Measurements from ENCODE around the gene RAD51B. TPM values are rescaled to one million over a fixed set of nuclear protein-coding genes. Genes with fewer than 3 reads are reported as not detected.

Gene RAD51B
- total and polyA plus RNA-seq, 7 donors = 2.4 to 24.4 (median 7.1) TPM

DNA sequence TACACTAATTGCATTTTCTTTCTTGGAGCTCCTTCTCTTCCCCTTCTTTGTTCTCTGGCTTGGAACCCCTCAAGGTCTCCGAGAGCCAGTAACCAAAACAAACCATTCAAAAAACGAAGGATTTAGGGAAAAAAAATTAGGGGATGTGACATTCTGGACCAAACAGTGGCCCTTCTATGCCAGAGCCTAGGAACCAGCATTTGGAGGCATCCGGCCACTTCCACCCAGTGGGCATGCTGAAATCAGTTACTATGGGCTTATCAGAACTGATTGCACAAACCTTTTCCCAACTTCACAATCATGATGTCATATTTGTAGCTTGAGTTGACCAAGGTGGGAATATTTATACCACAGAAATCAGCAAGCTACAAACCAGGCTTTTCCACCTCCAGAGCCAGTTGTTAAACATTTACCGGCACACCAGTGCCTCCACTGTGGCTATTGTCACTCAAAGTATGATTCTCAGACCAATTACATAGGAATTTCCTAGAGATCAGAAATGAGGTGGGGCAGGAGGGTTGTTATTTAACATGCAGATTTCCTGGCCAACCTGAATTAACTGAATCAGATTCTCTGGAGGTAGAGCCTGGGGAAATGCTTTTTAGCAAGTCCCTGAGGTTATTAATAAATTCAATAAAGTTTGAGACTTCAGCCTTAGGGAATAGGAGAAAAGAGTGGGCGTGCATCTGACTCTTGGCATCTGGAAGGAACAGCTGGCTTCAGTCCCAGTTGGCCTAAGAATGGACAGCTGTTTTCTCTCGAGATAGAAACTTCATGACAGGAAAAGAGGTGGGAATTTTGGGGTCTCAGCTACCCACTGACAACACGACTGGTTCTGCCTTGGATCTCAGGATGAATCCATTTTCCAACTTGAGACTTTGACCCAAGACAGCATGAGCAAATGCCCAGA, 699.4 kb downstream of the RAD51B start:
- no peak for DNase-seq
- Histone ChIP-seq H3K27me3 (no peaks in the 10 kb centered on the region), H3K4me3 (no peak overlapping the region), H3K36me3 (no peaks in the 10 kb centered on the region), H3K4me1 (peaks cover 0 to 78% (median 50%) of the 10 kb centered on the region in 4 donors), H3K9me3 (no peaks in the 10 kb centered on the region), H3K27ac (peak overlapping the region; percentile 45 to 73 (median 62))
- intact Hi-C loops (cut with DNase I) = loop anchor here (10.0 kb wide), 1 partner anchor 64 kb away; no protein-coding TSS in a partner anchor
- TF ChIP-seq EP300 (IDR thresholded peaks at IDR 0.05) = no peak
- TF ChIP-seq POLR2AphosphoS5 (IDR thresholded peaks at IDR 0.05) = peak in 1 of 4 donors; percentile 15
- no peak for TF ChIP-seq POLR2A (IDR thresholded peaks at IDR 0.05)
- TF ChIP-seq, protein P1, sequence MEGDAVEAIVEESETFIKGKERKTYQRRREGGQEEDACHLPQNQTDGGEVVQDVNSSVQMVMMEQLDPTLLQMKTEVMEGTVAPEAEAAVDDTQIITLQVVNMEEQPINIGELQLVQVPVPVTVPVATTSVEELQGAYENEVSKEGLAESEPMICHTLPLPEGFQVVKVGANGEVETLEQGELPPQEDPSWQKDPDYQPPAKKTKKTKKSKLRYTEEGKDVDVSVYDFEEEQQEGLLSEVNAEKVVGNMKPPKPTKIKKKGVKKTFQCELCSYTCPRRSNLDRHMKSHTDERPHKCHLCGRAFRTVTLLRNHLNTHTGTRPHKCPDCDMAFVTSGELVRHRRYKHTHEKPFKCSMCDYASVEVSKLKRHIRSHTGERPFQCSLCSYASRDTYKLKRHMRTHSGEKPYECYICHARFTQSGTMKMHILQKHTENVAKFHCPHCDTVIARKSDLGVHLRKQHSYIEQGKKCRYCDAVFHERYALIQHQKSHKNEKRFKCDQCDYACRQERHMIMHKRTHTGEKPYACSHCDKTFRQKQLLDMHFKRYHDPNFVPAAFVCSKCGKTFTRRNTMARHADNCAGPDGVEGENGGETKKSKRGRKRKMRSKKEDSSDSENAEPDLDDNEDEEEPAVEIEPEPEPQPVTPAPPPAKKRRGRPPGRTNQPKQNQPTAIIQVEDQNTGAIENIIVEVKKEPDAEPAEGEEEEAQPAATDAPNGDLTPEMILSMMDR (IDR thresholded peaks at IDR 0.05) = no peak
- WGBS, 2 donors = 59 to 71% methylated on average over 7 of the region's 7 CpGs

DNA sequence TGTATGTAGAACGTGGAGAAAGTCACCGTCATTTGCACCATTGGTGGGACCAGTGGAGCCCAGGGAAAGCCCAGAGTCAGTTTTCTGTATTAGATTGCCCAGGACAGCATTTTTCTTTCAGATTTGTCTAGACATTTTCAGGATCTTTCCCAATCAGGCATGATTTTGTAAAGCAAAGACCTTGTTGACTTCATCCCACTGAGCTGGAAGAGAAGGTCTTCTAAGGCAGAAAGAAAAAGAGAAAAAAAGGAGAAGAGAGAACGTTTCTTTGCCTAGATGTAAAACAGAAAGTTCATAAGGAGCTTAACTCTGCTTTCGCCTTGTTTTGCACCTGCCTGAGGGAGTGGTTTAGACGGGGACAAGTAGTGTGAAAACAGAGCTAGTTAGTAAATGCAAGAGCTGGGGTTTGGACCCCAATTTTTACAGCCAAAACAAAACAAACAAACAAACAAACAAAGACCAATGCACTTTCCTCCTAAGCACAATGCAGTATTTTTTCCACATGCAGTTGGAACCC, 700.1 kb downstream of the RAD51B start:
- Histone ChIP-seq H3K36me3 (no peaks in the 10 kb centered on the region), H3K9me3 (no peaks in the 10 kb centered on the region), H3K4me3 (no peak overlapping the region), H3K27ac (peak overlapping the region; percentile 45 to 73 (median 62)), H3K27me3 (no peaks in the 10 kb centered on the region), H3K4me1 (peaks cover 0 to 74% (median 50%) of the 10 kb centered on the region in 4 donors)
- no peak for DNase-seq
- no peak for TF ChIP-seq EP300 (IDR thresholded peaks at IDR 0.05)
- TF ChIP-seq, protein P1 (IDR thresholded peaks at IDR 0.05) = no peak
- TF ChIP-seq POLR2AphosphoS5 (IDR thresholded peaks at IDR 0.05) = no peak
- TF ChIP-seq POLR2A (IDR thresholded peaks at IDR 0.05) = no peak
- intact Hi-C loops (cut with DNase I) = loop anchor here (5.0 to 10.0 kb wide), 2 partner anchors 65 to 272 kb away; no protein-coding TSS in a partner anchor
- 36 to 44% methylated on average over 5 of the region's 5 CpGs for WGBS, 2 donors

DNA sequence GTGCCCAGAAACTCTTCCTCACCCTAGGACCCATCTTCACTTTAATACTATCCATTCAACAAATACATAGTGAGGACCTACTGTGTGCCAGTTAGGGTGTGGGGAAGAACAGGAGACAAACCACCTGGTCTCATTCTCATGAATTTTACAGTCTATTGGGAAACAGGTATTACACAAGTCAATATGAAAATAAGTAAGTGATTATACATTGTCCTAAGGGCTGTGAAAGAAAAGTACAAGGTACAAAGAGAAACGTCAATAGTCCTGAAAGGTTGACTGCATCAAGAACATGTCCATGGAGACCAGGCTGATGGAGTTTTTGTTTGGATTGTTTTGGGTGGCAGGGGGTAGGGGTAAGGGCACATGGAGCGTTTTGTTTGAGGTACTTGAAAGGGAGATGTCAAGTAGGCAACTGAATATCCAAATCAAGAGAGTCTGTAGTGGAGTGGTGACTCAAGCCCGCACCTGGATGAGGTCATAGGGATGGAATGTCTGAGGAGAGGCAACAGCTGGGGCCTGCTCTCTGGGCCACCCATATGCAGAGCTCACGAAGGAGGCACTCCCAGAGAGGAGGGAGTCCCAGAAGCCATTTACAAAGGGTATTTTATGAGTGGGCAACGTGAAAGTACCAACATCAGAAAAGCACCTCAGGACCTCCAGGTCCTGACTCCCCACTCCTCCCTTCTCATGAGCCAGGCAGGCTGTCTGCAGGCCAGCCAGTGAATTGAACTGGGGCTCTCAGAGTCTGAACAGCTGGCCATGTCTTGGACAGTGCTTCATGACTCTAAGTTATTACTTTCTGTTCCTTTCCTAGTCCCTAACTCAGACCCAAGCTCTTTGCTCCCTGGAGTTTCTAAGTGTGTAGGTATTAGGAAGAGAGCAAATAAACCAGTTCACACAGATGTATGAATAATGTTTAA, 701.3 kb downstream of the RAD51B start:
- Histone ChIP-seq H3K4me3 (no peak overlapping the region), H3K27ac (peak overlapping the region; percentile 52 to 73 (median 71)), H3K27me3 (no peaks in the 10 kb centered on the region), H3K36me3 (no peaks in the 10 kb centered on the region), H3K4me1 (peaks cover 0 to 74% (median 50%) of the 10 kb centered on the region in 4 donors), H3K9me3 (no peaks in the 10 kb centered on the region)
- 22 to 68% methylated on average over 5 of the region's 5 CpGs for WGBS, 2 donors
- TF ChIP-seq, protein P1 (IDR thresholded peaks at IDR 0.05) = no peak
- TF ChIP-seq EP300 (IDR thresholded peaks at IDR 0.05) = no peak
- TF ChIP-seq POLR2A (IDR thresholded peaks at IDR 0.05) = no peak
- no peak for TF ChIP-seq POLR2AphosphoS5 (IDR thresholded peaks at IDR 0.05)
- no peak for DNase-seq
- intact Hi-C loops (cut with DNase I) = loop anchor here (5.0 kb wide), 1 partner anchor 274 kb away; no protein-coding TSS in a partner anchor

DNA sequence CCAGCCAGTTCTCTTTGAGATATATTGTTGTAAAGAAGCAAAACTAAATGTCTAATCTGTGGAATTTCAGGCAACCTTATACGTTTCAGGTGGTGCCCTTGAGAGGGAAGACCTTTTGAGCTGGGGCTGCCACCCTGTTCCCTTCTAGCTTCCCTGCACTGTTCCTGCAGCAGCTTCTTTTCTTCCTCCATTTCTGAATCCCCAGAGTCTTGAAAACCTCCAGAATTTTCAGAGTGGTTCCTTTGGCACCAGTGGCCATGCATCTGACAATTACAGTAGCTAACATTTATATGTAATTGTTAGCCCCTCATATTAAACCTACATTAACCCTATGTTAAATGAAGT, 702.0 kb downstream of the RAD51B start:
- 28 to 51% methylated on average over 1 of the region's 1 CpG for WGBS, 2 donors
- H3K36me3 ChIP-seq = no peaks in the 10 kb centered on the region
- no peak overlapping the region for H3K4me3 ChIP-seq
- DNase-seq = no peak
- H3K27ac ChIP-seq = peak overlapping the region; percentile 52 to 73 (median 71)
- H3K4me1 ChIP-seq = peaks cover 0 to 70% (median 50%) of the 10 kb centered on the region in 4 donors
- H3K9me3 ChIP-seq = no peaks in the 10 kb centered on the region
- H3K27me3 ChIP-seq = no peaks in the 10 kb centered on the region
- intact Hi-C loops (cut with DNase I) = loop anchor here (5.0 kb wide), 1 partner anchor 274 kb away; no protein-coding TSS in a partner anchor
- no peak for TF ChIP-seq EP300 (IDR thresholded peaks at IDR 0.05)
- TF ChIP-seq, protein P1 (IDR thresholded peaks at IDR 0.05) = no peak
- no peak for TF ChIP-seq POLR2A (IDR thresholded peaks at IDR 0.05)
- no peak for TF ChIP-seq POLR2AphosphoS5 (IDR thresholded peaks at IDR 0.05)
